ENCODE data around the gene PALD1.
A peak's percentile ranks its signal among the peaks of the same experiment; 100 is the strongest.

PALD1 gene

DNA sequence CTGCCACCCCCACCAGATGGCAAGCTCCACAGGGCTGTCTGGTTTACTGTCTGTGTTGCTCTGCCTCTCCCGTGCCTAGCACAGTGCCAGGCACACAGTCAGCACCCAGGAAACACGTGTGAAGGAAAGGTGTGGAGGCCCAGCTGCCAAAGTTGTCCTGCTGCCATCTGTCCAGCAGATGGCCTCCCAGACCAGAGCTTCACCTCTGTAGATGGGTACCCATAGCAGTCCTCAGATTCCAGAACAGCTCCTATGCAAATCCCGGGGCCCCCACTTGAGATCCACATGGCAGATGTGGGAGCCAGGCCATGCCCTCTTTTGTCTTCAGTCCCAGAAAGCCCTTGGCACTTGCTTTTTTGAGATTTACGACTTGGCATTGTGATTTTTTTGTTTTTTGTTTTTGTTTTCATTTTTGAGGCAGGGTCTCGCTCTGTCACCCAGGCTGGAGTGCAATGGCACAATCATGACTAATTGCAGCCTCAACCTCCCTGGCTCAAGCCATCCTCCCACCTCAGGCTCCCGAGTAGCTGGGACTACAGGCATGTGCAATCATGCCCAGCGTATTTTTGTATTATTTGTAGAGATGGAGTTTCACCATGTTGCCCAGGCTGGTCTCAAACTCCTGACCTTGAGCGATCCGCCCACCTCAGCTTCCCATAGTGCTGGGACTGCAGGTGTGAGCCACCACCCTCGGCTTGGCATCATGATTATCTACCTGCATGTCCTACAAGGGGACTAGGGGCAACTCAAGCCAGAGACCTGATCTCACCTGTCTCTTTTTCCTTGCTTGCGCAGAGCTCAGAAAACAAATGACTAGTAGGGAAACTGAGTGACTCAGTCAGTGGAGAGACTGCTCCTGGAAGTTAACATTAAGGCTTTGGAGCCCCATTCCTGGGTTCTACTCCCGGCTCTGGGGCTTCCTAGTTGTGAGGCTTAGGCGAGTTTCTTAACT lies 16.9 kb upstream of the PALD1 start:
- no peak overlapping the region for H3K9ac ChIP-seq (ENCODE audit: low read depth, low read length, poor library complexity)
- peak; percentile 47 for DNase-seq (ENCODE audit: low spot score)
- peaks cover 0 to 2% of the 10 kb centered on the region in 2 donors for H3K9me3 ChIP-seq (replicated peaks in 1 of 2; ENCODE audit: control insufficient read depth in 2 of 2, insufficient read depth in 1 of 2, low read depth in 1 of 2, low read length in 2 of 2)
- H4K8ac ChIP-seq (ENCODE audit: low read depth, low read length), result no peak overlapping the region
- no peak overlapping the region for H2BK15ac ChIP-seq (ENCODE audit: low read length)
- peaks cover 7 to 41% (median 36%) of the 10 kb centered on the region in 3 experiments for H3K27me3 ChIP-seq (ENCODE audit: control insufficient read depth in 3 of 3, insufficient read depth in 3 of 3, low read depth in 1 of 3, low read length in 3 of 3)
- H2AFZ ChIP-seq (ENCODE audit: low read length), result no peak overlapping the region
- no peak overlapping the region for H3K27ac ChIP-seq (replicated peaks; ENCODE audit: low read length)
- no peak overlapping the region for H3K4me3 ChIP-seq (ENCODE audit: low read length in 2 of 2)
- no peak overlapping the region for H3K4ac ChIP-seq (ENCODE audit: low read length)
- no peak overlapping the region for H3K18ac ChIP-seq (ENCODE audit: low read length)
- H3K79me1 ChIP-seq (ENCODE audit: low read depth, low read length), result no peaks in the 10 kb centered on the region
- H3K23ac ChIP-seq (ENCODE audit: low read depth, low read length, poor library complexity), result no peak overlapping the region
- peaks cover 7 to 17% of the 10 kb centered on the region in 2 donors for H3K4me1 ChIP-seq (ENCODE audit: control insufficient read depth in 2 of 2, insufficient read depth in 1 of 2, low read depth in 1 of 2, low read length in 2 of 2)
- no peak overlapping the region for H2BK120ac ChIP-seq (ENCODE audit: low read depth, low read length)
- no peak overlapping the region for H3K4me2 ChIP-seq (ENCODE audit: insufficient read depth, low read length, poor library complexity, severe bottlenecking)
- no peak overlapping the region for H2AK5ac ChIP-seq (ENCODE audit: low read depth, low read length)
- no peak overlapping the region for H3K14ac ChIP-seq (ENCODE audit: low read length)
- H2BK5ac ChIP-seq (ENCODE audit: low read length), result no peak overlapping the region
- no peak overlapping the region for H4K91ac ChIP-seq (ENCODE audit: low read depth, low read length, poor library complexity)
- H2BK12ac ChIP-seq (ENCODE audit: low read length), result no peak overlapping the region
- no CpG with 5 or more reads among the region's 13 CpGs for WGBS, 2 donors (ENCODE audit: extremely low coverage in 2 of 2, insufficient read length in 2 of 2, insufficient replicate concordance in 1 of 2)
- H3K36me3 ChIP-seq (replicated peaks in 1 of 2; ENCODE audit: control insufficient read depth in 2 of 2, insufficient read depth in 2 of 2, low read length in 2 of 2), result no peaks in the 10 kb centered on the region

DNA sequence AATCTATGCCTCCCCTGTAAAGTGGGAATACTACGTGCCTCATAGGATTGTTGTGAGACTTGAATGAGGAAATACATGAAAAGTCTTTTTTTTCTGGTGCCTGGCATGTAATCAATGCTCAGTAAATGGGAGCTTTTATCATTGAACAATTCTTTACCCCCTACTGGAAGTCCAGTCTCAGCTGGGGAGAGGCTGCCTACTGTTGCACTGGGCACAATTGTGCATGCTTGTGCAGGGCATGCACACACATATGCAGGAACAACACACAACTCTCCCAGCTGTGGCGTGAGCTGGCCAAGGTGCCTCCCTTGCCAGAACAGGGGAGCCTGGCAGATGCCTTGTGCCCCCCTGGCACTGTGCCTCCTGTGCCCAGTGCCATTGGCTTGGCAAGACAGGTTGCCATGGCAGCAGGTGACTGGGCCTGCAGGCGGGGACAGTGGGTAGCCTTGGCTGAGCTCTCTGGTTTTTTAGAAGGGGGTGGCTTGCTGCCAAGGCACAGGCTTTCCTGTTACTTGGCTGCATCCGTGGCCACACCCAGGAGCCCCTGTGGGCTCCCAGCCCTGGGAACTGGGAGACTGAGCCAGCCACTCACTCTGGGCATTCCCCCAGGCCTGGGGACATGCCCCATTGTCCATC lies 16.1 kb upstream of the PALD1 start:
- Histone ChIP-seq H3K79me1 (ENCODE audit: low read depth, low read length) (no peaks in the 10 kb centered on the region), H2BK5ac (ENCODE audit: low read length) (no peak overlapping the region), H3K4me2 (ENCODE audit: insufficient read depth, low read length, poor library complexity, severe bottlenecking) (no peak overlapping the region), H3K4ac (ENCODE audit: low read length) (no peak overlapping the region), H2BK15ac (ENCODE audit: low read length) (no peak overlapping the region), H3K18ac (ENCODE audit: low read length) (peak overlapping the region; percentile 82), H3K23ac (ENCODE audit: low read depth, low read length, poor library complexity) (no peak overlapping the region), H4K91ac (ENCODE audit: low read depth, low read length, poor library complexity) (no peak overlapping the region), H2AK5ac (ENCODE audit: low read depth, low read length) (peak overlapping the region; percentile 42), H2AFZ (ENCODE audit: low read length) (no peak overlapping the region), H3K14ac (ENCODE audit: low read length) (no peak overlapping the region), H2BK12ac (ENCODE audit: low read length) (peak overlapping the region; percentile 77), H2BK120ac (ENCODE audit: low read depth, low read length) (no peak overlapping the region), H3K4me1 (ENCODE audit: control insufficient read depth in 2 of 2, insufficient read depth in 1 of 2, low read depth in 1 of 2, low read length in 2 of 2) (peaks cover 7 to 17% of the 10 kb centered on the region in 2 donors), H3K27ac (replicated peaks; ENCODE audit: low read length) (no peak overlapping the region), H3K36me3 (replicated peaks in 1 of 2; ENCODE audit: control insufficient read depth in 2 of 2, insufficient read depth in 2 of 2, low read length in 2 of 2) (no peaks in the 10 kb centered on the region), H4K8ac (ENCODE audit: low read depth, low read length) (no peak overlapping the region), H3K9ac (ENCODE audit: low read depth, low read length, poor library complexity) (peak overlapping the region; percentile 74), H3K4me3 (ENCODE audit: low read length in 2 of 2) (no peak overlapping the region), H3K27me3 (ENCODE audit: control insufficient read depth in 3 of 3, insufficient read depth in 3 of 3, low read depth in 1 of 3, low read length in 3 of 3) (peaks cover 7 to 35% (median 29%) of the 10 kb centered on the region in 3 experiments), H3K9me3 (replicated peaks in 1 of 2; ENCODE audit: control insufficient read depth in 2 of 2, insufficient read depth in 1 of 2, low read depth in 1 of 2, low read length in 2 of 2) (peaks cover 0 to 2% of the 10 kb centered on the region in 2 donors)
- no peak for DNase-seq (ENCODE audit: low spot score)
- no CpG with 5 or more reads among the region's 4 CpGs for WGBS, 2 donors (ENCODE audit: extremely low coverage in 2 of 2, insufficient read length in 2 of 2, insufficient replicate concordance in 1 of 2)

- H3K9me3 ChIP-seq (replicated peaks in 1 of 2; ENCODE audit: control insufficient read depth in 2 of 2, insufficient read depth in 1 of 2, low read depth in 1 of 2, low read length in 2 of 2), result no peaks in the 10 kb centered on the region
- H3K27ac ChIP-seq (replicated peaks; ENCODE audit: low read length), result no peak overlapping the region
- no peak overlapping the region for H2BK15ac ChIP-seq (ENCODE audit: low read length)
- peaks cover 0 to 9% (median 2%) of the 10 kb centered on the region in 3 experiments for H3K27me3 ChIP-seq (ENCODE audit: control insufficient read depth in 3 of 3, insufficient read depth in 3 of 3, low read depth in 1 of 3, low read length in 3 of 3)
- no peak overlapping the region for H2AK5ac ChIP-seq (ENCODE audit: low read depth, low read length)
- H3K4me1 ChIP-seq (ENCODE audit: control insufficient read depth in 2 of 2, insufficient read depth in 1 of 2, low read depth in 1 of 2, low read length in 2 of 2), result peaks cover 4 to 9% of the 10 kb centered on the region in 2 donors
- H3K18ac ChIP-seq (ENCODE audit: low read length), result no peak overlapping the region
- H4K8ac ChIP-seq (ENCODE audit: low read depth, low read length), result no peak overlapping the region
- H3K79me1 ChIP-seq (ENCODE audit: low read depth, low read length), result no peaks in the 10 kb centered on the region
- no peak overlapping the region for H2BK12ac ChIP-seq (ENCODE audit: low read length)
- no CpG with 5 or more reads among the region's 4 CpGs for WGBS, 2 donors (ENCODE audit: extremely low coverage in 2 of 2, insufficient read length in 2 of 2, insufficient replicate concordance in 1 of 2)
- no peak overlapping the region for H2BK5ac ChIP-seq (ENCODE audit: low read length)
- H4K91ac ChIP-seq (ENCODE audit: low read depth, low read length, poor library complexity), result no peak overlapping the region
- H2AFZ ChIP-seq (ENCODE audit: low read length), result no peak overlapping the region
- no peak overlapping the region for H2BK120ac ChIP-seq (ENCODE audit: low read depth, low read length)
- H3K36me3 ChIP-seq (replicated peaks in 1 of 2; ENCODE audit: control insufficient read depth in 2 of 2, insufficient read depth in 2 of 2, low read length in 2 of 2), result no peaks in the 10 kb centered on the region
- no peak overlapping the region for H3K14ac ChIP-seq (ENCODE audit: low read length)
- DNase-seq (ENCODE audit: low spot score), result no peak
- H3K4me2 ChIP-seq (ENCODE audit: insufficient read depth, low read length, poor library complexity, severe bottlenecking), result no peak overlapping the region
- H3K4ac ChIP-seq (ENCODE audit: low read length), result no peak overlapping the region
- H3K23ac ChIP-seq (ENCODE audit: low read depth, low read length, poor library complexity), result no peak overlapping the region
- no peak overlapping the region for H3K4me3 ChIP-seq (ENCODE audit: low read length in 2 of 2)
- no peak overlapping the region for H3K9ac ChIP-seq (ENCODE audit: low read depth, low read length, poor library complexity)
Measured at GRCh38 chr10:70465278-70465677, 13.3 kb upstream of the PALD1 start.

DNA sequence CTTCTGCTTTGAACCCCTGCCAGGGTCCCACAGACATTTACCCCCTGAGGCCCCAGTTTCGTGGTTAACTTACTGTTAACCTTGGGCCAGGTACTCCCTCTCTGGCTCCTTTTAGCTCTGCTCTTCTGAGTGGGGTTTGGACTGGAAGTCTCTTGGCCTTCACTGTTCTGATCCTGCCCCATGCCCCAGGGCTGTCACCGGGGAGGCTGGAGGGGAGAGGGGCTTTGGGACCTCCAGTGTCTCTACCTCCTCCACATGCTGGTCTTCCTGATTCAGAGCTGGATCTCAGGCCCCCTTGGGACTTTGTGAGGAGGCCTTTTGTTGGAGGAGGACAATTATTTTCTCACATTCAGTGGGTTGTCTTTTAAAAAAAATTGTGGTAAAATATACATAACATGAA lies 12.7 kb upstream of the PALD1 start:
- H3K9ac ChIP-seq (ENCODE audit: low read depth, low read length, poor library complexity), result no peak overlapping the region
- H3K18ac ChIP-seq (ENCODE audit: low read length), result no peak overlapping the region
- no peaks in the 10 kb centered on the region for H3K9me3 ChIP-seq (replicated peaks in 1 of 2; ENCODE audit: control insufficient read depth in 2 of 2, insufficient read depth in 1 of 2, low read depth in 1 of 2, low read length in 2 of 2)
- no peak overlapping the region for H2BK5ac ChIP-seq (ENCODE audit: low read length)
- H3K27me3 ChIP-seq (ENCODE audit: control insufficient read depth in 3 of 3, insufficient read depth in 3 of 3, low read depth in 1 of 3, low read length in 3 of 3), result peaks cover 0 to 6% (median 0%) of the 10 kb centered on the region in 3 experiments
- H3K4ac ChIP-seq (ENCODE audit: low read length), result no peak overlapping the region
- no peak overlapping the region for H3K23ac ChIP-seq (ENCODE audit: low read depth, low read length, poor library complexity)
- no peak overlapping the region for H2AK5ac ChIP-seq (ENCODE audit: low read depth, low read length)
- no peak overlapping the region for H3K4me2 ChIP-seq (ENCODE audit: insufficient read depth, low read length, poor library complexity, severe bottlenecking)
- DNase-seq (ENCODE audit: low spot score), result no peak
- no peak overlapping the region for H3K4me3 ChIP-seq (ENCODE audit: low read length in 2 of 2)
- H2BK15ac ChIP-seq (ENCODE audit: low read length), result no peak overlapping the region
- no peak overlapping the region for H2BK120ac ChIP-seq (ENCODE audit: low read depth, low read length)
- no CpG with 5 or more reads among the region's 2 CpGs for WGBS, 2 donors (ENCODE audit: extremely low coverage in 2 of 2, insufficient read length in 2 of 2, insufficient replicate concordance in 1 of 2)
- H3K27ac ChIP-seq (replicated peaks; ENCODE audit: low read length), result no peak overlapping the region
- H3K79me1 ChIP-seq (ENCODE audit: low read depth, low read length), result no peaks in the 10 kb centered on the region
- no peaks in the 10 kb centered on the region for H3K36me3 ChIP-seq (replicated peaks in 1 of 2; ENCODE audit: control insufficient read depth in 2 of 2, insufficient read depth in 2 of 2, low read length in 2 of 2)
- H2BK12ac ChIP-seq (ENCODE audit: low read length), result no peak overlapping the region
- H3K14ac ChIP-seq (ENCODE audit: low read length), result no peak overlapping the region
- peaks cover 4 to 9% of the 10 kb centered on the region in 2 donors for H3K4me1 ChIP-seq (ENCODE audit: control insufficient read depth in 2 of 2, insufficient read depth in 1 of 2, low read depth in 1 of 2, low read length in 2 of 2)
- H4K91ac ChIP-seq (ENCODE audit: low read depth, low read length, poor library complexity), result no peak overlapping the region
- H2AFZ ChIP-seq (ENCODE audit: low read length), result no peak overlapping the region
- no peak overlapping the region for H4K8ac ChIP-seq (ENCODE audit: low read depth, low read length)
